GM21717 (cell line): ENCODE results near the gene QRICH2.
A peak's percentile ranks its signal among the peaks of the same experiment; 100 is the strongest.
"Not testable (repeated sequence)": the region's sequence is repeated elsewhere in the genome, so short reads cannot be mapped to it uniquely, and the experiment has no call there.

Experiments
- ATAC-seq: cut with Tn5 transposase; IDR thresholded peaks from one replicate; pipeline ENCODE4 v1.9.1; 2021; ENCODE audit warnings: mild to moderate bottlenecking, moderate library complexity; ENCODE audit not compliant: unreplicated experiment

Gene QRICH2

GRCh38 chr17:76307966-76308338, at the start of gene QRICH2:
Gene QRICH2, minus strand, starts transcription at chr17:76308276. Its CDS starts 278 bp downstream, at chr17:76307998.
- ATAC-seq = no peak

- ATAC-seq = no peak
Observed at GRCh38 chr17:76357597-76358158, 49.6 kb upstream of the QRICH2 start.

DNA sequence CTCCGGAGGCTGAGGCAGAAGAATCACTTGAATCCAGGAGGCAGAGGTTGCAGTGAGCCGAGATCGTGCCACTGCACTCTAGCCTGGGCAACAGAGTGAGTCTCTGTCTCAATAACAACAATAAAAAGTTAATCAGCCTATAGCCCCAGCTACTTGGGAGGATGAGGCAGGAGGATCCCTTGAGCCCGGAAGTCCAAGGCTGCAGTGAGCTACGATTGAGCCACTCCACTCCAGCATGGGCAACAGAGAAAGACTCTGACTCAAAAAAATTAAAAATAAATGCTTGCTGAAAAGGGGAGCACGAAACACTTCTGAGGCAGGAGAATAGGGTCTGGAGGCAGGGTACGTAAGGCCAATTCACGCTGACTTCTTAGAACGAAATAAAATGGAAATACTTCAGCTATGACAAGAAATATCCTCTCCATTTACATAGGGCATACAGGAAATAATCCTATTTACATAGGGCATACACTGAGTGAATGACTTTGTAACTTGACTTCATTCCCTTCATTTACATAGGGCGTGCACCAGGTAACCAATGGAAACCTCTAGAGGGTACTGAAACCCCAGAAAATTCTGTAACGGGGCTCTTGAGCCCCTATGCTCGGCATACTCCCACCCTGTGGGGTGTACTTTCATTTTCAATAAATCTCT, 48.9 kb upstream of the QRICH2 start:
- no peak for ATAC-seq

DNA sequence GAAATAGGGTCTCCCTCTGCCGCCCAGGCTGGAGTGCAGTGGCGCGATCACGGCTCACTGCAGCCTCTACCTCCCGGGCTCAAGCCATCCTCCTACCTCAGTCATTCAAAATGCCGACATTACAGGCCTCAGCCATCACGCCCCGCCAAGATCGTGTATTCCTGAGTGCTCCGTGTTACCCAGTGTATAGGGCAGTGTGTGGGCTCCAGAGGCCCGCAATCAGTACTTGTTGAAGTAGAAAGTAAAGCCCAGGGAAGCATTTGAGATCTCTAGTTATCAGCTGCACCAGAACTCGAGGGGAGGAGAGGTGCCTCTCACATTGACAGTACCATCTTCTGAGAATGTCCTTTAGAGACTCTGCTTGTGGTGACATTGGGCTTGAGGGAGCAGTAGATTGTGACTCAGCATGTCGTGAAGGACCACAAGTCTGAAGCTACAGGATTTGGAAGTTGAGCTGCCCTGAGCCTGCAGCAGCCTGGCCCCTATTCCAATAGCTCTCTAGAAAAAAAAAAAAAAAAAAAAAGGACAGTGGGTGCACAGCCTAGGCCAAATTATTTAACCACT, 46.8 kb upstream of the QRICH2 start:
- no peak for ATAC-seq

DNA sequence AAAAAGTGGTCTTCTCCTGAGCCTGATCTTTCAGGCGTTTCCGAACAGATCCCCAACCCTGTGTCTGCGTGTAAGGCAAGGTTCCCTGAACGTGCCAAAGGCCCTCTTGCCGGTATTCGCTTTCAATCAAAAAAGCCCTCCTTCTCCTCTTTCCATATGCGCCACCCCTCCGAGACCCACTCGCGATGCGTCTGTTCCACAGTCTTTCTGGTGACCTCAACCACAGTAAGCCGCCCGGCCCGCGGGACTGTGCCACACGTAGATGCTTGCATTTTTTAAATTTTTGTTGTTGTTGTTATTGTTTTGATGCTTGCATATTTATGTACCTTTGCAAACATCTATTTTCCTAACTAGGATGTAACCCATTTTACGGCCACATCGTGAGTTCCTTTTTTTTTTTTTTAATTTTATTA, 46.2 kb upstream of the QRICH2 start:
- peak; percentile 3 for ATAC-seq

GRCh38 chr17:76353599-76354316, 45.7 kb upstream of the QRICH2 start, which contains the start of gene PRPSAP1:
Gene PRPSAP1, minus strand, starts transcription at chr17:76353916. Its CDS starts 213 bp downstream, at chr17:76353703.
- peak; percentile 81 for ATAC-seq

GRCh38 chr17:76353004-76353598, 45.0 kb upstream of the QRICH2 start:
- peak; percentile 9 for ATAC-seq

GRCh38 chr17:76351526-76352071, 43.5 kb upstream of the QRICH2 start:
- no peak for ATAC-seq

DNA sequence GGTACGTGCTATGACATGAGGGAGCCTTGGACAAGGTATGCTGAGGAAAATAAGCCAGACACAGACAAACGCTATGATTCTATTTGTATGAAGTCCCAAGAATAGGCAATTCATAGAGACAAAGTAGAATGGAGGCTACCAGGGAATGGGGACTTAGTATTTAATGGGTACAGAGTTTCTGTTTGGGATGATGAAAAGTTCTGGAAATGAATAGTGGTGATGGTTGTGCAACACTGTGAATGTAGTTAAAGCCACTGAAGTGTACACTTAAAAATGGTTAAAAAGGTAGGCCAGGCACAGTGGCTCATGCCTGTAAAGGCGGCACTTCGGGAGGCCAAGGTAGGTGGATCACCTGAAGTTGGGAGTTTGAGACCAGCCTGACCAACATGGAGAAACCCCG, 42.4 kb upstream of the QRICH2 start:
- ATAC-seq = no peak

- ATAC-seq = not testable (repeated sequence)
Observed at GRCh38 chr17:76346936-76347335, 38.9 kb upstream of the QRICH2 start.

GRCh38 chr17:76345377-76345974, 37.4 kb upstream of the QRICH2 start:
- ATAC-seq = no peak

- ATAC-seq = no peak
Observed at GRCh38 chr17:76343106-76343505, 35.0 kb upstream of the QRICH2 start.

- no peak for ATAC-seq
Observed at GRCh38 chr17:76341301-76341700, 33.2 kb upstream of the QRICH2 start.

DNA sequence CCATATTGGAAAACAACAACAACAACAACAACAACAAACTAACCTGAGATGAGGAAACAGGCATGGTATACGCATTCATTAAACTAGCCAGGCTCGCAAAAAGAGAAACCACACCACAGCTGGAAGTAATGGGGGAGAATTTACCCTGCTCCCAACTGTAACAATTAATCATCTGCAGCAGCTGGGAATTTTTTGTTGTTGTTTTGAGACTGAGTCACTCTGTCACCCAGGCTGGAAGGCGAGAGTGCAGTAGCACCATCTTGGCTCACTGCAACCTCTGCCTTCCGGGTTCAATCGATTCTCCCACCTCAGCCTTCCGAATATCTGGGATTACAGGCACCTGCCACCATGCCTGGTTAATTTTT, 29.3 kb upstream of the QRICH2 start:
- ATAC-seq = no peak

DNA sequence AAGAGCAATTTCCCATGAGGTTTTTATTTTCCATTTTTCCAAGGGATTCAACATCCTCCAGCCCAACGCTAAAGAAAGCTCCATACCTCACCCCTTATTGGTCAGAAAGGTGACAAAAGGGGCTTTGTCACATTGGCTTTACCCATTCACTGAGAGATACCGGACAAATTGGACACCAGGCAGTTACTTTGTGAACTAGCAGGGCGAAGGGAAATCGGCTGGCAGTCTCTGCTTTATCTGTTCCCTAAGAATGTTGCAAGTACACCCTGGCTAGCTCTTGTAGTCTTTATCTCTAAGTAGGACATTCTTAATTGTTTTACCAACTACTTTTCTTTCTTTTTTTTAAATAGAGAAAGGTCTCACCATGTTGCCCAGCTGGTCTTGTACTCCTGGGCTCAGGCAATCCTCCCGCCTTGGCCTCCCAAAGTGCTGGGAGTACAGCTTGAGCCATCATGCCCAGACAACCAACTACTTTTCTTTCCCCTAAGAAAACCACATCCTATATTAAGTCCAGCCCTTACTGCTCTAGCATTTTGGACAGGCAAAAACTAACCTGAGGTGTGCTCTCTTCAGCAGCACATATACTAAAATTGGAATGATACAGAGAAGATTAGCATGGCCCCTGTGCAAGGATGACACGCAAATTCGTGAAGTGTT, 28.8 kb upstream of the QRICH2 start:
- no peak for ATAC-seq

DNA sequence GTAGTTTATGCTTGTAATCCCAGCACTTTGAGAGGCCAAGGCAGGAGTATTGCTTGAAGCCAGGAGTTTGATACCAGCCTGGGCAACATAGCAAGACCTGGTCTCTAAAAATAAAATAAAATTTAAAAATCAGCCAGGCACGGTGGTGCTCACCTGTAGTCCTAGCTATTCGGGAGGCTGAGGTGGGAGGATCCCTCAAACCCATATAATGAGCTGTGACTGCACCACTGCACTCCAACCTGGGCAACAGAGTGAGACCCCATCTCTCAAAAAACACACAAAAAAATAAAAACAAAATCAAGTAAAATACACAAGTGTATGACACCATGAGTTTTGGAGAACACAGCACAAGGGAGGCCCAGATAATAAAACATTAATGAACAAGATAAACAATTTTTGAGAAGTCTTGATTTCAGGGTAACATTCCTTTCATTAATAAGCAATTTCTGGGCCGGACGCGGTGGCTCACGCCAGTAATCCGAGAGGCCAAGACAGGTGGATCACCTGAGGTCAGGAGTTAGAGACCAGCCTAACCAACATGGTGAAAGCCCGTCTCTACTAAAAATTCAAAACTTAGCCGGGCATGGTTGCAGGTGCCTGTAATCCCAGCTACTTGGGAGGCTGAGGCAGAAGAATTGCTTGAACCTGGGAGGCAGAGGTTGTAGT, 27.8 kb upstream of the QRICH2 start:
- ATAC-seq = no peak

- no peak for ATAC-seq
Observed at GRCh38 chr17:76333673-76334505, 25.8 kb upstream of the QRICH2 start.

DNA sequence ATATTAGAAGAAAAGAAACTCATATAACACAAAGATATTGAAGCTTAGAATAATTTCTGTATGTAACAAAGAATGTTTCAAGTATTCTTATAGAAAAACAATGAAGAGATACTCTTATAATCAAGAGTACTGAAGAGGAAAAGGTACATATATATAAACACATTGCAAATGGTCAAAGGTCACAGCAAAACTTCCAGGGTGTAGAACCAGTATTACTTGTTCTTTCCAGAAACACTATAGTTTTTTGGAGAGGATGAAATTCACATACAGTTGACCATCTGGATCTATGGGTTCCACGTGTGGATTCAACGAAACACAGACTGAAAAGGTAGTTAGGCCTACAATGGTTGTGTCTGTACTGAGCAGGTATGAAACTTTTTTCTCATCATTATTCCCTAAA, 23.0 kb upstream of the QRICH2 start:
- no peak for ATAC-seq

GRCh38 chr17:76329664-76330063, 21.6 kb upstream of the QRICH2 start:
- ATAC-seq = no peak
